Measurements from ENCODE around the gene CD3G. TPM values are rescaled to one million over a fixed set of nuclear protein-coding genes. Genes with fewer than 3 reads are reported as not detected.
"Not testable (repeated sequence)": the region's sequence is repeated elsewhere in the genome, so short reads cannot be mapped to it uniquely, and the experiment has no call there.

CD3G gene
- total and polyA plus RNA-seq, 2 of the 8 experiments (the other 6 are each of a cell fraction or from before 2014, with no cell fraction given) = not detected

DNA sequence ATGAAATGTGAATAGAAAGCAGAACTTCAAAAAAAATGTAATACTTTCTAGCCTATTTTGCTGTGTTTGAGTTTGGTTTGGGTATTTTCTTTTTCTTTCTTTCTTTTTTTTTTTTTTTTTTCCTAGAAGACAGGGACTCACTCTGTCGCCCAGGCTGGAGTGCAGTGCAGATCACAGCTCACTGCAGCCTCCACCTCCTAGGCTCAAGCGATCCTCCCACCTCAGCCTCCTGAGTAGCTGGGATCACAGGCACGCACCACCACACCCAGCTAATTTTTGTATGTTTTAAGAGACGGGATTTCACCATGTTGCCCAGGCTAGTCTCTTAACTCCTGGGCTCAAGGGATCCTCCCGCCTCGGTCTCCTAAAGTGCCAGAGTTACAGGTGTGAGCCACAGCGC is 58.5 kb downstream of the CD3G start:
- not testable (repeated sequence) for H3K4me1 ChIP-seq (replicated peaks in 1 of 4; ENCODE audit: control insufficient read depth in 3 of 4, insufficient read depth in 4 of 4, low read length in 3 of 4); H3K23ac ChIP-seq (ENCODE audit: insufficient read length); H2BK12ac ChIP-seq (ENCODE audit: low read depth, low read length); H3K27me3 ChIP-seq (replicated peaks in 1 of 4; ENCODE audit: control insufficient read depth in 3 of 4, extremely low read depth in 1 of 4, insufficient read depth in 3 of 4, low read length in 3 of 4); H3K23me2 ChIP-seq (ENCODE audit: low read depth, low read length); H3K18ac ChIP-seq (ENCODE audit: extremely low read depth, low read length); H3K27ac ChIP-seq (ENCODE audit: low read depth, low read length); H4K8ac ChIP-seq (ENCODE audit: extremely low read depth, insufficient read depth, low read length); H2AFZ ChIP-seq (ENCODE audit: low read length); H3K56ac ChIP-seq (replicated peaks; ENCODE audit: insufficient read length, low read depth, low read length); H2AK5ac ChIP-seq (ENCODE audit: low read depth, low read length); H2BK20ac ChIP-seq (ENCODE audit: low read length); DNase-seq (ENCODE audit: low read depth in 1 of 2, low spot score in 2 of 2); H3K79me1 ChIP-seq (ENCODE audit: low read depth, low read length); H3K4ac ChIP-seq (replicated peaks; ENCODE audit: insufficient read length, low read depth, low read length); H4K5ac ChIP-seq (ENCODE audit: insufficient read length, low read depth, low read length); H3K9me3 ChIP-seq (ENCODE audit: insufficient read depth in 2 of 2, low read depth in 1 of 2, low read length in 1 of 2); H3K14ac ChIP-seq (ENCODE audit: insufficient read length); H4K91ac ChIP-seq (replicated peaks; ENCODE audit: insufficient read length, low read length); FAIRE-seq; H2BK15ac ChIP-seq (ENCODE audit: low read length); H2BK120ac ChIP-seq (replicated peaks; ENCODE audit: low read depth, low read length); H2BK5ac ChIP-seq (ENCODE audit: low read depth, low read length)
- Histone ChIP-seq H3K4me2 (ENCODE audit: insufficient read depth in 1 of 2, low read depth in 2 of 2, low read length in 2 of 2) (peak overlapping the region; percentile 30 to 89), H3K4me3 (ENCODE audit: extremely low read depth in 1 of 4, insufficient read depth in 2 of 4, low read depth in 3 of 4, low read length in 4 of 4) (peak overlapping the region; percentile 81 to 95 (median 92)), H4K20me1 (replicated peaks in 1 of 2; ENCODE audit: control insufficient read depth in 1 of 2, insufficient read depth in 2 of 2, low read length in 2 of 2) (peaks cover 8 to 11% of the 10 kb centered on the region in 2 experiments), H3K36me3 (ENCODE audit: control insufficient read depth in 2 of 4, insufficient read depth in 4 of 4, low read length in 3 of 4) (peaks cover 5 to 18% (median 8%) of the 10 kb centered on the region in 4 experiments), H3K79me2 (ENCODE audit: control insufficient read depth in 1 of 2, insufficient read depth in 2 of 2, low read length in 2 of 2) (peaks cover 13 to 61% of the 10 kb centered on the region in 2 experiments), H3K9ac (replicated peaks in 1 of 4; ENCODE audit: extremely low read depth in 1 of 4, low read depth in 3 of 4, low read length in 3 of 4) (peak overlapping the region in 1 of 4 experiments; percentile 74; a peak in 2 of 7 replicates)
- ChIA-PET POLR2A (ENCODE audit: partially characterized antibody) (interaction anchor here (1.0 to 2.2 kb wide), 4 partner anchors 9 to 36 kb away, joined by 3 to 13 read pairs (median 7); partner anchors contain the start of gene KMT2A), CTCF (ENCODE audit: partially characterized antibody) (interaction anchor here (0.5 to 1.8 kb wide), 8 partner anchors 13 to 201 kb away, joined by 3 to 8 read pairs (median 4); no protein-coding TSS in a partner anchor)
- whole genome bisulfite sequencing, 2 experiments (ENCODE audit: extremely low coverage in 1 of 2, insufficient coverage in 1 of 2, insufficient read length in 1 of 2, insufficient replicate concordance in 2 of 2, low coverage in 1 of 2, low lambda C conversion rate in 2 of 2, missing lambda C conversion rate in 1 of 2) = 90% methylated on average over 6 of the region's 7 CpGs; no CpG with 5 or more reads in 1 of the 2 experiments

Small RNA genes lying within 50 kb of the gene (small RNA-seq; reads per million reads assigned to genes)
- gene AP001582.1 (ENCODE audit: insufficient read depth) = not detected

Other genes with a start within 250 kb of the CD3G start
- gene SCN4B, start 191.5 kb upstream of the CD3G start, total RNA-seq (2021; fragmentation: NEBNext Ultra II Directional; extraction: Animal tissue kit (Norgen Biotek cat#: 25700)) = 2.0 and 2.8 TPM in 2 replicates
- gene SCN4B, start 191.5 kb upstream of the CD3G start, polyA plus RNA-seq (2011; rRNA removed) = 4.1 and 4.9 TPM in 2 replicates
- gene SCN2B, start 167.7 kb upstream of the CD3G start, total RNA-seq (2021; fragmentation: NEBNext Ultra II Directional; extraction: Animal tissue kit (Norgen Biotek cat#: 25700)) = 0.13 and 0.24 TPM in 2 replicates
- 0.09 and 0.14 TPM in 2 replicates for gene SCN2B, start 167.7 kb upstream of the CD3G start, polyA plus RNA-seq (2011; rRNA removed)
- 0.58 and 0.86 TPM in 2 replicates for gene JAML, start 119.3 kb upstream of the CD3G start, total RNA-seq (2021; fragmentation: NEBNext Ultra II Directional; extraction: Animal tissue kit (Norgen Biotek cat#: 25700))
- 0.05 and 0.12 TPM in 2 replicates for gene JAML, start 119.3 kb upstream of the CD3G start, polyA plus RNA-seq (2011; rRNA removed)
- 3.3 and 3.9 TPM in 2 replicates for gene MPZL3, start 92.0 kb upstream of the CD3G start, total RNA-seq (2021; fragmentation: NEBNext Ultra II Directional; extraction: Animal tissue kit (Norgen Biotek cat#: 25700))
- 1.1 and 1.2 TPM in 2 replicates for gene MPZL3, start 92.0 kb upstream of the CD3G start, polyA plus RNA-seq (2011; rRNA removed)
- gene MPZL2, start 80.0 kb upstream of the CD3G start, total RNA-seq (2021; fragmentation: NEBNext Ultra II Directional; extraction: Animal tissue kit (Norgen Biotek cat#: 25700)) = 2.4 and 2.6 TPM in 2 replicates
- gene MPZL2, start 80.0 kb upstream of the CD3G start, polyA plus RNA-seq (2011; rRNA removed) = 2.3 and 3.2 TPM in 2 replicates
- gene CD3E, start 39.6 kb upstream of the CD3G start, total RNA-seq (2021; fragmentation: NEBNext Ultra II Directional; extraction: Animal tissue kit (Norgen Biotek cat#: 25700)) = not detected in 2 replicates
- gene CD3E, start 39.6 kb upstream of the CD3G start, polyA plus RNA-seq (2011; rRNA removed) = 0.05 TPM in 1 of 2 replicates, not detected in the other
- not detected in 2 replicates for gene CD3D, start 1.6 kb upstream of the CD3G start, total RNA-seq (2021; fragmentation: NEBNext Ultra II Directional; extraction: Animal tissue kit (Norgen Biotek cat#: 25700))
- gene CD3D, start 1.6 kb upstream of the CD3G start, polyA plus RNA-seq (2011; rRNA removed) = not detected in 2 replicates
- 33.5 and 34.5 TPM in 2 replicates for gene UBE4A, start 15.3 kb downstream of the CD3G start, total RNA-seq (2021; fragmentation: NEBNext Ultra II Directional; extraction: Animal tissue kit (Norgen Biotek cat#: 25700))
- gene UBE4A, start 15.3 kb downstream of the CD3G start, polyA plus RNA-seq (2011; rRNA removed) = 7.9 and 11.3 TPM in 2 replicates
- gene ATP5MG, start 57.3 kb downstream of the CD3G start, total RNA-seq (2021; fragmentation: NEBNext Ultra II Directional; extraction: Animal tissue kit (Norgen Biotek cat#: 25700)) = 237 and 251 TPM in 2 replicates
- 322 and 464 TPM in 2 replicates for gene ATP5MG, start 57.3 kb downstream of the CD3G start, polyA plus RNA-seq (2011; rRNA removed)
- 59.1 and 62.1 TPM in 2 replicates for gene KMT2A, start 92.1 kb downstream of the CD3G start, total RNA-seq (2021; fragmentation: NEBNext Ultra II Directional; extraction: Animal tissue kit (Norgen Biotek cat#: 25700))
- gene KMT2A, start 92.1 kb downstream of the CD3G start, polyA plus RNA-seq (2011; rRNA removed) = 32.0 and 35.9 TPM in 2 replicates
- gene TTC36, start 183.1 kb downstream of the CD3G start, total RNA-seq (2021; fragmentation: NEBNext Ultra II Directional; extraction: Animal tissue kit (Norgen Biotek cat#: 25700)) = not detected in 2 replicates
- 0.14 TPM in 1 of 2 replicates, not detected in the other for gene TTC36, start 183.1 kb downstream of the CD3G start, polyA plus RNA-seq (2011; rRNA removed)
- 13.7 and 18.3 TPM in 2 replicates for gene TMEM25, start 186.8 kb downstream of the CD3G start, total RNA-seq (2021; fragmentation: NEBNext Ultra II Directional; extraction: Animal tissue kit (Norgen Biotek cat#: 25700))
- 26.8 and 37.0 TPM in 2 replicates for gene TMEM25, start 186.8 kb downstream of the CD3G start, polyA plus RNA-seq (2011; rRNA removed)
- gene IFT46, start 221.6 kb downstream of the CD3G start, total RNA-seq (2021; fragmentation: NEBNext Ultra II Directional; extraction: Animal tissue kit (Norgen Biotek cat#: 25700)) = 11.2 and 11.5 TPM in 2 replicates
- gene IFT46, start 221.6 kb downstream of the CD3G start, polyA plus RNA-seq (2011; rRNA removed) = 10.3 and 12.3 TPM in 2 replicates
- gene ARCN1, start 228.1 kb downstream of the CD3G start, total RNA-seq (2021; fragmentation: NEBNext Ultra II Directional; extraction: Animal tissue kit (Norgen Biotek cat#: 25700)) = 132 and 137 TPM in 2 replicates
- 82.1 and 146 TPM in 2 replicates for gene ARCN1, start 228.1 kb downstream of the CD3G start, polyA plus RNA-seq (2011; rRNA removed)